Transverse colon (tissue), 4 donors: Measurements from ENCODE around the gene STK33. TPM values are rescaled to one million over a fixed set of nuclear protein-coding genes. Genes with fewer than 3 reads are reported as not detected.

Source experiments
- DNase-seq: peaks from one replicate; pipeline ENCODE4 v3.0.0-alpha.2; 2019
- H3K27ac ChIP-seq, 4 donors: fragments of 200-600 bp; sonication (generic); 2 replicates each; pipeline ENCODE4 v1.5.1; 2016 to 2018; ENCODE audit warnings: inconsistent platforms in 4 of 4
- H3K27me3 ChIP-seq: fragments of 200-600 bp; sonication (generic); 2 replicates; pipeline ENCODE4 v1.5.1; 2017; ENCODE audit warnings: inconsistent platforms
- H3K36me3 ChIP-seq, 4 donors: fragments of 200-600 bp; sonication (generic); 2 replicates each; pipeline ENCODE4 v1.5.1; 2017 to 2019; ENCODE audit warnings: inconsistent platforms in 4 of 4
- H3K4me1 ChIP-seq, 4 donors: fragments of 200-600 bp; sonication (generic); 2 replicates each; pipeline ENCODE4 v1.5.1; 2017 to 2020; ENCODE audit warnings: inconsistent platforms in 4 of 4
- H3K4me3 ChIP-seq, 4 donors: fragments of 200-600 bp; sonication (generic); 1 replicate in 1 of 4; 2 replicates in 3 of 4; pipeline versions ENCODE4 v1.5.1 to v1.6.1; 2017 to 2019; ENCODE audit warnings: inconsistent platforms in 4 of 4
- H3K9me3 ChIP-seq, 2 donors: fragments of 200-600 bp; sonication (generic); 2 replicates each; pipeline ENCODE4 v1.5.1; 2017 to 2019; ENCODE audit warnings: inconsistent platforms in 2 of 2
- EP300 ChIP-seq: sonication (generic); formaldehyde crosslinking; IDR thresholded peaks from one replicate; pipeline ENCODE4 v1.6.1; 2017; ENCODE audit warnings: antibody characterized with exemption, low read depth
- POLR2A ChIP-seq: fragments of 450-650 bp; IDR thresholded peaks from one replicate; pipeline ENCODE4 v1.6.1; 2016; ENCODE audit warnings: antibody characterized with exemption, mild to moderate bottlenecking, moderate library complexity
- POLR2AphosphoS5 ChIP-seq, 3 donors: sonication (generic); formaldehyde crosslinking; IDR thresholded peaks; one replicate each; pipeline ENCODE4 v1.6.1; 2016; ENCODE audit warnings: antibody characterized with exemption in 3 of 3
- WGBS, 2 donors: methylation state at CpG; one replicate each; pipeline ENCODE4 v1.1.5; 2018; ENCODE audit warnings: low coverage in 1 of 2; 5-methylcytosine and 5-hydroxymethylcytosine counted together
- in situ Hi-C, 4 donors: fragments of 200-750 bp; cut with MboI; loops; one replicate each; pipeline versions ENCODE4 v1.15.0 to v1.15.1; 2017; ENCODE audit warnings: low sequenced_read_pairs in 3 of 4, low pct_ligation_motif_present in 1 of 4, low pct_unique_long_range_greater_than_20kb in 1 of 4
- intact Hi-C: fragments of 100-400 bp; cut with DNase I; formaldehyde crosslinking; loops from one replicate; pipeline ENCODE4 v1.15.1; 2023; ENCODE audit warnings: low total_unique reads
- total RNA-seq, 4 donors: library from RNA; depleted of rRNA; stranded (reverse); fragments of >200 nt; gene quantifications; one replicate each; pipeline ENCODE4 v1.1.0, GENCODE V29; 2016
- TF ChIP-seq, protein P1 (sequence below), 5 experiments: fragments of 200-600 bp in 3 of 5; fragments of 450-650 bp in 2 of 5; sonication (generic) in 3 of 5; IDR thresholded peaks; 1 replicate in 2 of 5; 2 replicates in 3 of 5; pipeline ENCODE4 v1.5.1; 2016 to 2017; ENCODE audit warnings: antibody characterized with exemption in 5 of 5, inconsistent platforms in 3 of 5, mild to moderate bottlenecking in 2 of 5, moderate library complexity in 1 of 5

STK33 gene
- total RNA-seq, 4 donors from 2014 or later = 2.0 to 14.2 (median 3.8) TPM

- H3K27me3 ChIP-seq = no peaks in the 10 kb centered on the region
- no peaks in the 10 kb centered on the region for H3K4me1 ChIP-seq
- no peak overlapping the region for H3K27ac ChIP-seq
- intact Hi-C loops (no loop called here), in situ Hi-C loops (no loop called here)
- no peaks in the 10 kb centered on the region for H3K9me3 ChIP-seq
- TF ChIP-seq POLR2AphosphoS5 (IDR thresholded peaks at IDR 0.05) (no peak), POLR2A (no peak), EP300 (no peak)
- TF ChIP-seq, protein P1, sequence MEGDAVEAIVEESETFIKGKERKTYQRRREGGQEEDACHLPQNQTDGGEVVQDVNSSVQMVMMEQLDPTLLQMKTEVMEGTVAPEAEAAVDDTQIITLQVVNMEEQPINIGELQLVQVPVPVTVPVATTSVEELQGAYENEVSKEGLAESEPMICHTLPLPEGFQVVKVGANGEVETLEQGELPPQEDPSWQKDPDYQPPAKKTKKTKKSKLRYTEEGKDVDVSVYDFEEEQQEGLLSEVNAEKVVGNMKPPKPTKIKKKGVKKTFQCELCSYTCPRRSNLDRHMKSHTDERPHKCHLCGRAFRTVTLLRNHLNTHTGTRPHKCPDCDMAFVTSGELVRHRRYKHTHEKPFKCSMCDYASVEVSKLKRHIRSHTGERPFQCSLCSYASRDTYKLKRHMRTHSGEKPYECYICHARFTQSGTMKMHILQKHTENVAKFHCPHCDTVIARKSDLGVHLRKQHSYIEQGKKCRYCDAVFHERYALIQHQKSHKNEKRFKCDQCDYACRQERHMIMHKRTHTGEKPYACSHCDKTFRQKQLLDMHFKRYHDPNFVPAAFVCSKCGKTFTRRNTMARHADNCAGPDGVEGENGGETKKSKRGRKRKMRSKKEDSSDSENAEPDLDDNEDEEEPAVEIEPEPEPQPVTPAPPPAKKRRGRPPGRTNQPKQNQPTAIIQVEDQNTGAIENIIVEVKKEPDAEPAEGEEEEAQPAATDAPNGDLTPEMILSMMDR (IDR thresholded peaks at IDR 0.05) = no peak
- no peaks in the 10 kb centered on the region for H3K36me3 ChIP-seq
- H3K4me3 ChIP-seq = no peak overlapping the region
- WGBS, 2 donors = 81% methylated on average over 6 of the region's 6 CpGs; no CpG with 5 or more reads in 1 of the 2 donors
- DNase-seq = no peak
Measured at GRCh38 chr11:8381343-8381742, 212.7 kb downstream of the STK33 start.

DNA sequence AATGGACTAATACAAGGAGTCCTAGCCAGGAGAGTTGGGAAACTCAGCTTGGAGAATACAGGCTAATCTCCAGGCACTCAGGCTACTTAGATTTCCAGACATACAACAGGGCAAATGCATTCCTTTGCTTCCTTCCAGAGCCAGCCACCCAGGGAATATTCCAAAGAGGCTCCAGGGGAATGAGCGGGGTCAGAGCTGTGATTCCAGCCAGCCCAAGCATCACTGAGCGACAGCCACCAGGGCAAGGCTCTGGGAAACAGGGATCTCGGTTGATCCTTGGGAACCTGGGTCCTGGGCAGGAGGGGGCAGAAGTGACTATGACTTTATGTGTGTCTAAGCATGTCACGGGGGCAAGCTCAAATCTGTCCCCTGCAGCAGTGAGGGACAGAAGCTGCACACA is 218.1 kb downstream of the STK33 start:
- no peak for TF ChIP-seq POLR2AphosphoS5 (IDR thresholded peaks at IDR 0.05)
- no peak for TF ChIP-seq POLR2A
- TF ChIP-seq EP300 = no peak
- TF ChIP-seq, protein P1 (IDR thresholded peaks at IDR 0.05) = no peak
- 0 to 60% methylated on average over 1 to 4 of the region's 4 CpGs for WGBS, 2 donors
- Histone ChIP-seq H3K27ac (no peak overlapping the region), H3K27me3 (no peaks in the 10 kb centered on the region), H3K36me3 (no peaks in the 10 kb centered on the region), H3K4me1 (no peaks in the 10 kb centered on the region), H3K9me3 (no peaks in the 10 kb centered on the region), H3K4me3 (no peak overlapping the region)
- intact Hi-C loops = no loop called here
- in situ Hi-C loops = no loop called here
- DNase-seq = no peak

DNA sequence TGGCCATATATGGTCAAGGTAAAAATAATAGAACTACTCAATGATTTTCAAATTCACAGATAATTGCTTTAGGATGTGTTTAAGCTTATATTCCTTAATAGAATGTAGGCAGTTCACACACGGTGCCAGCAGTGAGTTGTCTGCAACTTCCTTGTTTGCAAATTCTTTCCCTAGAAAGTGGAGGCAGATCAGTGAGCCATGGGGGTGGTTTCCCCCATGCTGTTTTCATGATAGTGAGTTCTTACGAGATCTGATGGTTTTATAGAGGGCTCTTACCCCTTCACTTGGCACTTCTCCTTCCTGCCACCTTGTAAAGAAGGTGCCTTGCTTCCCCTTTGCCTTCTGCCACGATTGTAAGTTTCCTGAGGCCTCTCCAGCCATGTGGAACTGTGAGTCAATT is 218.6 kb downstream of the STK33 start:
- no peaks in the 10 kb centered on the region for H3K27me3 ChIP-seq
- intact Hi-C loops (no loop called here), in situ Hi-C loops (no loop called here)
- no peak for DNase-seq
- no peaks in the 10 kb centered on the region for H3K9me3 ChIP-seq
- 6 to 32% methylated on average over 2 to 3 of the region's 3 CpGs for WGBS, 2 donors
- TF ChIP-seq POLR2AphosphoS5 (IDR thresholded peaks at IDR 0.05) = no peak
- no peak for TF ChIP-seq POLR2A
- TF ChIP-seq, protein P1 (IDR thresholded peaks at IDR 0.05) = no peak
- TF ChIP-seq EP300 = no peak
- H3K4me3 ChIP-seq = no peak overlapping the region
- H3K27ac ChIP-seq = no peak overlapping the region
- H3K36me3 ChIP-seq = no peaks in the 10 kb centered on the region
- no peaks in the 10 kb centered on the region for H3K4me1 ChIP-seq

- no peaks in the 10 kb centered on the region for H3K36me3 ChIP-seq
- 87% methylated on average over 5 of the region's 5 CpGs; no CpG with 5 or more reads in 1 of the 2 donors for whole genome bisulfite sequencing, 2 donors
- no peak overlapping the region for H3K4me3 ChIP-seq
- TF ChIP-seq POLR2AphosphoS5 (IDR thresholded peaks at IDR 0.05) = no peak
- TF ChIP-seq, protein P1 (IDR thresholded peaks at IDR 0.05) = no peak
- no peak for TF ChIP-seq POLR2A
- no peak for TF ChIP-seq EP300
- no peaks in the 10 kb centered on the region for H3K27me3 ChIP-seq
- intact Hi-C loops = no loop called here
- no peaks in the 10 kb centered on the region for H3K4me1 ChIP-seq
- H3K27ac ChIP-seq = no peak overlapping the region
- in situ Hi-C loops = loop anchor here in 1 of 4 donors (25.0 kb wide), 1 partner anchor 188 kb away; no protein-coding TSS in a partner anchor
- no peak for DNase-seq
- no peaks in the 10 kb centered on the region for H3K9me3 ChIP-seq
Measured at GRCh38 chr11:8374716-8375115, 219.3 kb downstream of the STK33 start.
